Activated naive CD8-positive, alpha-beta T cell treated with anti-CD3 and anti-CD28 coated beads, Interleukin-2, amount 50 U/mL, for 24 hours (primary cell): ENCODE results near the gene E2F4.

Experiments used
- ATAC-seq: fragments of 150-1000 bp; cut with Tn5 transposase; one replicate; pipeline ENCODE4 v1.10.0; 2021
- DNase-seq: peaks from one replicate; pipeline ENCODE4 v3.0.0; 2021
- H3K27ac Mint-ChIP-seq: one replicate; pipeline ENCODE4 v1.8.0; 2021; ENCODE audit warnings: mild to moderate bottlenecking, mixed read lengths
- H3K27me3 Mint-ChIP-seq: one replicate; pipeline ENCODE4 v1.8.0; 2021; ENCODE audit warnings: mixed read lengths
- H3K36me3 Mint-ChIP-seq: one replicate; pipeline ENCODE4 v1.8.0; 2021; ENCODE audit warnings: low read depth, mixed read lengths
- H3K4me1 Mint-ChIP-seq: one replicate; pipeline ENCODE4 v1.8.0; 2021; ENCODE audit warnings: mixed read lengths
- H3K4me3 Mint-ChIP-seq: one replicate; pipeline ENCODE4 v1.8.0; 2021; ENCODE audit warnings: mild to moderate bottlenecking, moderate library complexity, mixed read lengths
- H3K9me3 Mint-ChIP-seq: one replicate; pipeline ENCODE4 v1.8.0; 2021; ENCODE audit warnings: mixed read lengths

The E2F4 gene

GRCh38 chr16:67245674-67246080 lies 53.7 kb downstream of the E2F4 start:
- no peak for DNase-seq
- no peak overlapping the region for H3K27ac Mint-ChIP-seq
- H3K27me3 Mint-ChIP-seq = peaks cover 5% of the 10 kb centered on the region
- peaks cover 3% of the 10 kb centered on the region for H3K36me3 Mint-ChIP-seq
- peaks cover 67% of the 10 kb centered on the region for H3K4me1 Mint-ChIP-seq
- H3K4me3 Mint-ChIP-seq = peak overlapping the region; percentile 89
- no peaks in the 10 kb centered on the region for H3K9me3 Mint-ChIP-seq
- no peak for ATAC-seq

GRCh38 chr16:67246081-67246755 lies 54.3 kb downstream of the E2F4 start:
- Mint-ChIP-seq H3K36me3 (peaks cover 3% of the 10 kb centered on the region), H3K9me3 (no peaks in the 10 kb centered on the region), H3K27me3 (peaks cover 5% of the 10 kb centered on the region), H3K4me3 (peak overlapping the region; percentile 89), H3K4me1 (peaks cover 64% of the 10 kb centered on the region), H3K27ac (peak overlapping the region; percentile 83)
- DNase-seq (peak; percentile 75), ATAC-seq (peak; percentile 14)

GRCh38 chr16:67246756-67247191 lies 54.8 kb downstream of the E2F4 start:
- peaks cover 58% of the 10 kb centered on the region for H3K4me1 Mint-ChIP-seq
- peak; percentile 0 for ATAC-seq
- no peak for DNase-seq

GRCh38 chr16:67247192-67248072 lies 55.5 kb downstream of the E2F4 start, which contains the start of gene FHOD1:
FHOD1 (minus strand) TSS chr16:67247481; CDS start chr16:67247410, 71 bp downstream.
- peak within 1 kb of the TSS; percentile 83 for H3K27ac Mint-ChIP-seq
- peak within 1 kb of the TSS; percentile 89 for H3K4me3 Mint-ChIP-seq
- H3K36me3 Mint-ChIP-seq = peaks cover 2% of the 10 kb centered on the region
- no peaks in the 10 kb centered on the region for H3K9me3 Mint-ChIP-seq
- H3K4me1 Mint-ChIP-seq = peaks cover 53% of the 10 kb centered on the region
- ATAC-seq = peak; percentile 58
- DNase-seq = peak; percentile 100
- H3K27me3 Mint-ChIP-seq = peaks cover 5% of the 10 kb centered on the region

More at GRCh38 chr16:67246756-67247191, 54.8 kb downstream of the E2F4 start:
- H3K36me3 Mint-ChIP-seq = peaks cover 3% of the 10 kb centered on the region
- peak overlapping the region; percentile 89 for H3K4me3 Mint-ChIP-seq
- H3K9me3 Mint-ChIP-seq = no peaks in the 10 kb centered on the region
- peak overlapping the region; percentile 83 for H3K27ac Mint-ChIP-seq
- peaks cover 5% of the 10 kb centered on the region for H3K27me3 Mint-ChIP-seq

- peaks cover 50% of the 10 kb centered on the region for H3K4me1 Mint-ChIP-seq
- peak overlapping the region; percentile 89 for H3K4me3 Mint-ChIP-seq
- no peaks in the 10 kb centered on the region for H3K36me3 Mint-ChIP-seq
- H3K9me3 Mint-ChIP-seq = no peaks in the 10 kb centered on the region
- ATAC-seq = no peak
- peaks cover 5% of the 10 kb centered on the region for H3K27me3 Mint-ChIP-seq
- H3K27ac Mint-ChIP-seq = peak overlapping the region; percentile 83
- DNase-seq = no peak
These were observed 56.1 kb downstream of the E2F4 start for GRCh38 chr16:67248073-67248400.
